IPS-15b (cell line): Measurements from ENCODE around the gene GLB1L.

Experiments
- H3K27me3 ChIP-seq: one replicate; pipeline ENCODE4 v1.6.1; 2013; ENCODE audit warnings: low read length; ENCODE audit not compliant: control insufficient read depth, insufficient read depth
- H3K36me3 ChIP-seq: one replicate; pipeline ENCODE4 v1.6.1; 2013; ENCODE audit warnings: low read length; ENCODE audit not compliant: control insufficient read depth, insufficient read depth
- H3K4me1 ChIP-seq: one replicate; pipeline ENCODE4 v1.6.1; 2013; ENCODE audit warnings: mild to moderate bottlenecking, low read length; ENCODE audit not compliant: control insufficient read depth, insufficient read depth
- H3K4me3 ChIP-seq: one replicate; pipeline ENCODE4 v1.5.1; 2013; ENCODE audit warnings: low read depth, low read length
- H3K9ac ChIP-seq: one replicate; pipeline ENCODE4 v1.6.1; 2013; ENCODE audit warnings: low read depth, mild to moderate bottlenecking, low read length
- H3K9me3 ChIP-seq: one replicate; pipeline ENCODE4 v1.6.1; 2013; ENCODE audit warnings: mild to moderate bottlenecking, low read length; ENCODE audit not compliant: control insufficient read depth, insufficient read depth

The GLB1L gene

DNA sequence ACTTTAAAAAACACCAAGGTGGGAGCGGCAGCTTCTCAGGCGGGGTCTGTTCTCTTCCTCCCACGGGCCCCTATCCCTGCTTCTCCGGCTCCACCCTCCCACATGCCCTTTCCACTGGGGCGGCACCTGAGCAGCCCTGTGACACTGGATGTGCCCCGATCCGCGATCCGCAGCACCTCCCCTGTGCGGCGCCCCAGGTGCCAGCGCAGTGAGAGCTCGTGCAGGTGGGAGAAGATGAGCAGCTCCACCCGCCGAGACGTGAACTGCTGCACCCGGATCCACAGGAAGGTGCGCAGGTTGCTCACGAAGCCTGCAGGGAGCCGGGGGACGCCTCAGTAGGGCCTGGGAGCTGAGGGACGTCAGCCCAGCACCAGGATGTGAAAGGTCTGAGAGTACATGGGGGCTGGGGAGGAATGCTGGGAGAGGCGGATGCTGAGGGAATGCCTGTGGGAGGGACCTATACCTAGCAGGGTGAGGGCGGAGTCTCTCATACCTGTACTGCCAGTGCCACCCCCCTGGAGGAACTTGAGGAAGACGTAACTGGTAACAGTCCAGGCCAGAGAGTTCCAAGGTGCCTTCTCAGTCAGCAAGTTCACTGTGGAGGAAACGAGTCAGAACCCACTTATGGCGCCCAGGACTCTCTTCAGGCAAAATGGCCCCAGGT is 29.2 kb downstream of the GLB1L start:
- Histone ChIP-seq H3K27me3 (no peaks in the 10 kb centered on the region), H3K4me1 (peaks cover 5% of the 10 kb centered on the region), H3K4me3 (peak overlapping the region; percentile 13), H3K9ac (no peak overlapping the region), H3K36me3 (peaks cover 11% of the 10 kb centered on the region), H3K9me3 (no peaks in the 10 kb centered on the region)

DNA sequence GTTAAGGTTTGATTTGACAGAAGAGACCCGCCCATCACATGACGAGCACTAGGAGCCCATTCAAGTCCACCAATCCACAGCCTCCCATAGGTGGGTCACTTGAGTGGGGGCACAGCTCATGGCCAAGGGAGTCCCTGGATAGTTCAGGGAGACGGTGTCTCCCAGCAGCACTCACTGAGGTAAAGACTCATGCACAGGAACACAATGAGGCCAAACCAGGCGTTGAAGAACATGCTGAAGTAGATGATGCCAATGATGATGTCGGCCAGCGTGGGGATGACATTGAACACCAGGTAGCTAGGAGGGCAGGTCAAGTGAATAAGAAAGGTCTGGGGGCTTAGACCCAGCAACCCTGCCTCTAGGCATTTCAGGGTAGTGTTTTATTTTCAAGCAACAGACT is 30.5 kb downstream of the GLB1L start:
- Histone ChIP-seq H3K36me3 (peaks cover 20% of the 10 kb centered on the region), H3K9ac (no peak overlapping the region), H3K27me3 (no peaks in the 10 kb centered on the region), H3K9me3 (no peaks in the 10 kb centered on the region), H3K4me3 (no peak overlapping the region), H3K4me1 (peaks cover 5% of the 10 kb centered on the region)

DNA sequence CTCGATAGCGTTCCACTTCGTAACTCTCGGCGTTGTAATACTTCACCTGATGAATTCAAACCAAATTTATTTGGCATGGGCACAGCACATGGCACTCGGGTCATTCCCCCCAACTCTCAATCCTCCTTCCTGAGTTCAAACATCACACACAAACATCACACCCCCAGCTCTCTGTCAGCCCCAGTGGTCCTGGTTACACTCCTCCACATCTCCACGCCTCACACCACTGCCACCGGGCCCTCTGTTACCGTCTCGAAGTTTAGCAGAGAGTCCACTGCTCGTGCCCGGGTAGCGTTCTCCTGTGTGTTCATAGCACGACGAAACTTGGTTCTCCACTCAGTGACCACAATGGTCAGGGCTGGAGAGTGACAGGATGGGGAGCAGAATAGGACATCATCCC is 31.1 kb downstream of the GLB1L start:
- Histone ChIP-seq H3K4me3 (no peak overlapping the region), H3K9ac (no peak overlapping the region), H3K27me3 (no peaks in the 10 kb centered on the region), H3K9me3 (no peaks in the 10 kb centered on the region), H3K4me1 (peaks cover 3% of the 10 kb centered on the region), H3K36me3 (peaks cover 23% of the 10 kb centered on the region)

DNA sequence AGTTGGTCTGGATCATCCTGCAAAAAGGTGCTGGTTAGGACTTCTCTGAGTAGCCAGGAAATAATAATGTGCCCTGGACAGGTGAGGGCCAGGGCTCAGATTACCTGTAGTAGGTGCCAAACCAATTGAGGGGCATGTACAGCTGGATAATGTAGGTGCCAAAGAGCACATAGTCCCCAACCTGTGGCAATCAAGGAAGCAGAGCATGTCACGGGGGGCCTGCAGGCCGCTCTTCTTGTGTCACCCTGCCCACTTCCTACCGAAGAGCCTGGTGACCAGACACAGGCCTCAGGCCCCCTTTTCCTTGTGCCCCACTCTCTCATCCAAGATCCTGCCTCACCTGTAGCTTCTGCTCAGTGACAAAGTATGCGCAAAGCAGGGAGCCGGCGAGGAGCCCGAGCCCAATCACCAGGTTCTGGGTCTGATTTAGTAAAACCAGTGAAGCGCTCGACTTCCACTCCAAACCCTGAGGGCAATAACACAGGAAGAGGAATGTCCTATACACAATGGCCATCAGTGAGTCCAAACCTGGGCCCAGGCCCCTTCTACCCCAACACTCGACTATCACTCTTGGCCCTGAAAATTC is 31.7 kb downstream of the GLB1L start:
- no peaks in the 10 kb centered on the region for H3K9me3 ChIP-seq
- peaks cover 29% of the 10 kb centered on the region for H3K36me3 ChIP-seq
- H3K27me3 ChIP-seq, result no peaks in the 10 kb centered on the region
- peaks cover 2% of the 10 kb centered on the region for H3K4me1 ChIP-seq
- no peak overlapping the region for H3K4me3 ChIP-seq
- H3K9ac ChIP-seq, result no peak overlapping the region

DNA sequence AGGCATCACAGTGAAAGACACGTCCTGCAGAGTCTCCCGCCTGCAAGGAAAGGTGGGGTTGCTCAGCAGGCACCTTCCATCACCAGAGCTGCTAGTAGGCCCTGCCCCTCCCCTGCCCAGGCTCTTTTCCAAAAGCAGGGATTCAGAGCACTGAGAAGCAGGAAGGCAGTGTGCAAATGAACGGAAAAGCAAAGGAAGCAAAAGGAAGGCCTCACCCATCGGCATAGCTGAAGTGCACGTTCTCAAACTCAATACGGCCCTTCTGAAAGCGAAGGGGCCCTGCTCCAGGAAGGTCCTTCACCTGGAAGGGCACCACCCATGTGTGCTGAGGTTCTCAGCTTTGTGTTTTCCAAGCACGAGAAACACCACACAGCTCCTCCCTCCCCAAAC is 32.2 kb downstream of the GLB1L start:
- Histone ChIP-seq H3K27me3 (no peaks in the 10 kb centered on the region), H3K4me3 (no peak overlapping the region), H3K9me3 (no peaks in the 10 kb centered on the region), H3K9ac (no peak overlapping the region), H3K36me3 (peaks cover 29% of the 10 kb centered on the region), H3K4me1 (peaks cover 2% of the 10 kb centered on the region)

DNA sequence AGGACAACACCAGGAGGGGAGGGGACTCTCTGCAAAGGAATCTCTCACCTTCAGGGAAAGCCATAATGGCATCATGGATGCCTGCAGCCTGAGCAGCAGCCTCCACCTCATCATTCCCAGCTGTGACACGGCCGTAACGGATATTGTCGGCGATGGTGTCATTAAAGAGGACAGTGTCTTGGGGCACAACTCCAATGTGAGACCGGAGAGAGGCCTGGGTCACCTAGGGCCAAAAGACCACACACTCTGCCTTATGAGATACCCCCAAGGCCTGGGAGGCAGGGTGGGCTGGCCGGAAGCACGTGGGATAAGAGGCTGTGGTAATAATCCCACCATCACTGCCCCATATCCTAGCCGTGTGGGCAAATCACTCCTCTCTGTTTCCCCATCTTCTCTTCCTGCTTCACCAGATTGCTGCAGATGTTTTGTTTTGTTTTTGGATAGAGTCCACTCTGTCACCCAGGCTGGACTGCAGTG is 34.3 kb downstream of the GLB1L start:
- no peaks in the 10 kb centered on the region for H3K9me3 ChIP-seq
- no peak overlapping the region for H3K9ac ChIP-seq
- peaks cover 5% of the 10 kb centered on the region for H3K4me1 ChIP-seq
- H3K27me3 ChIP-seq, result no peaks in the 10 kb centered on the region
- peaks cover 29% of the 10 kb centered on the region for H3K36me3 ChIP-seq
- no peak overlapping the region for H3K4me3 ChIP-seq

DNA sequence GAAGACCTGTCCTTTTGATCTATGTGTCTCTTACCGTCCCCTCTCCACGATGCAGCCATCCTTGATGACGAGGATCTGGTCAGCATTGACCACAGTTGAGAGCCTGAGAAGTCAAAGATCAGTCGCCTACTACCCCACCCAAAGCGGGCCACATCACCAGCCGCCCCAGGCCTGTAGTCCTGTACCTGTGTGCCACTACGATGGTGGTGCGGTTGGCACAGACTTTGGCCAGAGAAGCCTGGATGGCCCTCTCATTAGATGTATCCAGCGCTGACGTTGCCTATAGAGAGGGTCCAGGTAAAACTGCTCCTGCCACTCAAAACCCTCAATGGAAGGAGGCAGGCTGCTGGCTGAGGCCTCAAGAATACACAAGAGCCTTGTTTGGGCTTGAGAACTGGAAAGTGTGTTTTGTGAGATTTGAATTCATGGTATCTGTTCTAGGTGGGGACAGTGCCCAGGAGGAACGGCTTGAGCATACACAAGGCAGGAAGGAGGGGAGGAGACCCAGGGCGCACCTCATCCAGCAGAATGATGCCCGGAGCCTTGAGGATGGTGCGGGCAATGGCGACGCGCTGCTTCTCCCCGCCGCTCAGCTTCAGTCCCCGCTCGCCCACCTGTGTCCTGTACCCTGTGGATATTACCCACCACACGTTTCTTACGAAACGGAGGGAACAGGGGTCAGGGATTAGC is 34.9 kb downstream of the GLB1L start:
- Histone ChIP-seq H3K36me3 (peaks cover 29% of the 10 kb centered on the region), H3K4me1 (peaks cover 5% of the 10 kb centered on the region), H3K27me3 (no peaks in the 10 kb centered on the region), H3K9ac (no peak overlapping the region), H3K4me3 (no peak overlapping the region), H3K9me3 (no peaks in the 10 kb centered on the region)

DNA sequence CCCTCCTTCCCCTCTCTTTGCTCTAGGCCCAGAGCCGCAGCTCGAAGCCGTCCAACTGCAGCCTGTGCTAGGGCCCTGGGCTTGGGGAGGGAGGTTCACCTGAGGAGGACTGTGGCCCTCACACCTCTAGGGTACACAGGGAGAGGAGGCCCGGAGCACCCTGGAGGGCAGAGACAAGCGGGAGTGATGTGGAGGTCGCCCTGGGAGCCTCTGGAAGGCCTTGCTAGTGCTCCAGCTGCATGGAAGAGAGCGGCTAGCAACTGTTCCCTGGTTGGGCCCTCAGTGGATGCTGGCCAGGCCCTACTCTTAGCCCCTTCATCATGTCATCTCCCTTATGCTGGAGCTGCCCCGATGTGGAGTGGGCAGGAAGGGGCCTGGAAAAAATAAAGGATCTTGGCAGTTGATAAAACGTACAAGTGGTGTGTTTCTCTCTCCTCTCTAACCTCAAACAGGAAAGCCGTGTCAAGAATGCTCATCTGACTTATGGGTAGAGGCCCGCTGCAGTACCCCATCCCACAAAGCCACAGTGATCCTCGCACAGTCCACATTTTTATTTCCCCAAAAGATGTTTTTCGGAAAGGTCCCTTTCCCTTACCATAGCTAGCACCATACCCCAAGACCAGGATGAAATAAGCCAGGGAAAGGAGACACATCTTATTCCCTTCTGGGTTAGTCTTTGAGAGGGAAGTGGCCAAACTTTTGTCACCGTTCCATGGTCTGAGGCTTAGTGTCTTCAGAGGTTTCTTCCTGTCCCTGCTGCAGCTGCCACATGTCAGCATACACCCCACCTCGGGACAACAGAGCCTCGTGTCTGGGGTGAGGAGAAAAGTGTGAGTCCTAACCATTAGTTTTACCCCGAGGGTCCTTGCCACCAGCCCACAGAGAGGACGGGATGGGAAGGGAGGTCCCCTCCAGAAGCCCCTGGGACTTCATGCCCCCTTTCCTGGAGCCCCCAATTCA is 35.7 kb downstream of the GLB1L start:
- no peak overlapping the region for H3K4me3 ChIP-seq
- no peak overlapping the region for H3K9ac ChIP-seq
- H3K36me3 ChIP-seq, result peaks cover 28% of the 10 kb centered on the region
- no peaks in the 10 kb centered on the region for H3K27me3 ChIP-seq
- no peaks in the 10 kb centered on the region for H3K9me3 ChIP-seq
- H3K4me1 ChIP-seq, result peaks cover 5% of the 10 kb centered on the region

DNA sequence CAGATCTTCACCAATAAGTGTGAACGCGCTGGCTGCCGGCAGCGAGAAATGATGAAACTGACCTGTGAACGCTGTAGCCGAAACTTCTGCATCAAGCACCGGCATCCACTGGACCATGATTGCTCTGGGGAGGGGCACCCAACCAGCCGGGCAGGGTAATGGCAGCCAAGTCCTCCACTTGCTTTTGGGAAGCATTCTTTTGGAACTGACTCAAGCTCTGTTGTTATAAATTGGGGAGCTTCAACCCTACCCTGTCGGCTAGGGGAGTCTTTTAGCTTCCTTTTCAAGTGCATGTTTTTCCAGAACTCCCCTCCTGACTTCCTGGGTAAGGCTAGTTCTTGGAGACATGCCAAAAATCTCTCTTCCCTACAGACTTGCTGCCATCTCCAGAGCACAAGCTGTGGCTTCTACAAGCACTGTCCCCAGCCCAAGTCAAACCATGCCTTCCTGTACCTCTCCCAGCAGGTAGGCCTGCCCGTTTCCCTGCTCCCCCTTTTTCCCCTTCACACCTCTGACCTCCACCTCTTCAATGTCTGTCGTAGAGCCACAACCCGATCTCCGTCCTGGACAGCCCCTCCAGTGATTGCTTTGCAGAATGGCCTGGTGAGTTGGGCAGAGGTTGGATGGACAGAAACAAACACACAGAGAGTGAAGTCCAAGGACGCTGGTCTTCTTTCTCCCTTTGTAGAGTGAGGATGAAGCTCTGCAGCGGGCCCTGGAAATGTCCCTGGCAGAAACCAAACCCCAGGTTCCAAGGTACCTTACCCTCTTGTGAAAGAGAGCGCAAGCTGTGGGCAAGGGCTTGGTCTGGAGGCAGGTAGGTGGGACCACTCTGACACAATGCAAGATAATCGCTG is 37.1 kb downstream of the GLB1L start:
- Histone ChIP-seq H3K27me3 (no peaks in the 10 kb centered on the region), H3K9me3 (no peaks in the 10 kb centered on the region), H3K9ac (no peak overlapping the region), H3K4me1 (peaks cover 5% of the 10 kb centered on the region), H3K4me3 (no peak overlapping the region), H3K36me3 (peaks cover 25% of the 10 kb centered on the region)

DNA sequence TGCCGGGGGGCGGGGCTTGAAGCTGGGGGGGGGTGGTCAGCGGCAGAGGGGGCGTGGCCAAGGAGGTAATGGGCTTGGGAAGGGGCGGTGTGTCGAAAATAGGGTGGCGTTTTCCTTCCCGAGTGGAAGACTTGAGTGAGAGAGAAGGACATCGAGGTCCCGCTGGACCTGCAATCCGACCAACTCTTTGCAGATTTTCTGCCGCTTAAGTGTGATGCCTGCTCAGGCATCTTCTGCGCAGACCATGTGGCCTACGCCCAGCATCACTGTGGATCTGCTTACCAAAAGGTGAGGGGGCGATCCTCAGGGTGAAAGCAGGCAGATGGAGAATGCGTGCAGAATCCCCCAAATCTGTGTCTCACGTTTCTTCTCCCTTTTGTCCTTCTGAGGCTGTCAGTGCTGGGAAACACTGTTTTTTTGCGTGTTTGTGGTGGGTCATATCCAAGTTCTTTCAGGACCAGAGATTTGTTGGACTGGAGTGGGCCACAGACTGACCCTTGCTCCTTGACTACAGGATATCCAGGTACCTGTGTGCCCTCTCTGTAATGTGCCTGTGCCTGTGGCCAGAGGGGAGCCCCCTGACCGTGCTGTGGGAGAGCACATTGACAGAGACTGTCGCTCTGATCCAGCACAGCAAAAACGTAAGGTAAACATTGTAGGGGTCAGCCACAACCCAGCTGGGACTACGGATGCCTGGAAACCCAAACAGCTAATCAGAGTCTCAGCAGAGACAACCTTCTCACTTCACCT is 37.9 kb downstream of the GLB1L start:
- Histone ChIP-seq H3K4me3 (peak overlapping the region; percentile 87), H3K9ac (peak overlapping the region; percentile 65), H3K4me1 (peaks cover 5% of the 10 kb centered on the region), H3K36me3 (peaks cover 24% of the 10 kb centered on the region), H3K27me3 (no peaks in the 10 kb centered on the region), H3K9me3 (no peaks in the 10 kb centered on the region)
